Measurements from ENCODE around the gene PRH2. TPM values are rescaled to one million over a fixed set of nuclear protein-coding genes. Genes with fewer than 3 reads are reported as not detected.

The PRH2 gene
- total RNA-seq, 2 experiments from 2014 or later, result not detected

Other genes starting within 250 kb of the PRH2 start
- gene YBX3, start 205.9 kb upstream of the PRH2 start, total RNA-seq, result 100 to 1,000 TPM; 276 to 279 TPM
- gene TAS2R7, start 126.6 kb upstream of the PRH2 start, total RNA-seq, result not detected
- gene TAS2R8, start 122.0 kb upstream of the PRH2 start, total RNA-seq, result not detected
- not detected for gene TAS2R9, start 119.1 kb upstream of the PRH2 start, total RNA-seq
- not detected for gene TAS2R10, start 102.9 kb upstream of the PRH2 start, total RNA-seq
- gene PRR4, start 79.8 kb upstream of the PRH2 start, total RNA-seq, result 1 to 10 TPM; 1.3 to 1.4 TPM
- gene PRH1, start 45.0 kb upstream of the PRH2 start, total RNA-seq, result 1 to 10 TPM; 6.3 to 7.3 TPM
- gene TAS2R13, start 19.7 kb upstream of the PRH2 start, total RNA-seq, result under 1 TPM; 0.12 to 0.16 TPM
- under 1 TPM; 0.64 to 0.68 TPM for gene TAS2R14, start 10.0 kb downstream of the PRH2 start, total RNA-seq
- under 1 TPM; 0.36 to 0.37 TPM for gene TAS2R50, start 57.7 kb downstream of the PRH2 start, total RNA-seq
- under 1 TPM; 0.21 to 0.30 TPM for gene TAS2R20, start 69.1 kb downstream of the PRH2 start, total RNA-seq
- under 1 TPM; 0.50 to 0.89 TPM for gene TAS2R19, start 93.4 kb downstream of the PRH2 start, total RNA-seq
- gene TAS2R31, start 102.2 kb downstream of the PRH2 start, total RNA-seq, result under 1 TPM; 0.58 to 0.86 TPM
- gene TAS2R46, start 133.1 kb downstream of the PRH2 start, total RNA-seq, result under 1 TPM; 0.39 to 0.48 TPM
- under 1 TPM; 0.29 to 0.36 TPM for gene TAS2R43, start 163.1 kb downstream of the PRH2 start, total RNA-seq
- under 1 TPM; 0.86 to 0.97 TPM for gene TAS2R30, start 205.4 kb downstream of the PRH2 start, total RNA-seq
- 1 to 10 TPM; 8.7 to 9.0 TPM for gene SMIM10L1, start 242.0 kb downstream of the PRH2 start, total RNA-seq

All from activated naive CD8-positive, alpha-beta T cell treated with anti-CD3 and anti-CD28 coated beads for 36 hours (primary cell).